HG03135 (cell line): ENCODE results near the gene SMNDC1.
"Not testable (repeated sequence)": the region's sequence is repeated elsewhere in the genome, so short reads cannot be mapped to it uniquely, and the experiment has no call there.

ENCODE experiments used
- ATAC-seq: cut with Tn5 transposase; IDR thresholded peaks from one replicate; pipeline ENCODE4 v1.9.1; 2021; ENCODE audit warnings: mild to moderate bottlenecking, moderate library complexity; ENCODE audit not compliant: unreplicated experiment

The SMNDC1 gene

DNA sequence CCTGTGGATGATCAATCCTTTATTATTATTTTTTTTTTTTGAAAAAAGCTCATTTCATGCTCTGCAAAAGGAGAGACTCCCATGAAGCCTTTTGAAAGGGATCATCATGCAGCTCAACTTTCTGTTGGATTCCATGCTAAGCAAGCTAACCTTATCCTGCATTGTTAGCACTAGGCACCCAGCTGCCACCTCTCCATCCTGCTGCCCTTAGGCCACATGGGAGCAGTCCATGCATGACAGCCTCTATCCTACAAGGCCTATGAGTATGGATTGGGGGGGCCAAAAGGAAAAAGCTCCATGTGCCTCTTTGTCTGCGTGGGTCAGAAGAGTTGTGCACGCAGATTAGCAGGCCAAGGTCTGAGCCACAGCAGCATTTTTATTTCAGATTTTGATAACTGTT is 19.2 kb downstream of the SMNDC1 start:
- ATAC-seq: no peak

GRCh38 chr10:110284262-110284661 is 20.5 kb downstream of the SMNDC1 start:
- ATAC-seq: no peak

DNA sequence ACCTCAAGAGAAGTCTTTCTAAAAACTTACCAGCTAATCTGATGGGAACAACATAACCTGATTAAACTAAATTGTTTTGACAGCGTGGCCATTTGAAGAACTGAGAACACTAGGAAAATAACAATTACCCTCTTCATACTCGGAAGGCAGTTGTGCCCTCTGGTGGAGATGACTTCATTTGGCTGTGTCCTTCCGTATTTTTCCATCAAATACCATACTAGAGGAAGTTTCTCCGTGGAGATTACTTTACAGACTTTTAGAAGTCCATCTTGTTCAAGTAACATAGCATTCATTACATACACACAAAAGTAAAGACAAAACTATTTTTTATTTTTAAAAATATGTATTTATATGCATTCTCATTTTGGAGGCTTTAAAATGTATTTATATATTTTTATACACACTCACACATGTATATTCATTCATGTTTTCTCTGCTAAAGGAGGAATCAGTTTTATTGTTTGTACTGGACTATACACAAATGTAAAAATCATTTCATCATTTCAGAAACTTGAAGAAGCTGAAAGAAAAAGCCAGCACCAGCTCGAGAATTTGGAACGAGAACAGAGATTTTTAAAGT is 25.2 kb downstream of the SMNDC1 start:
- no peak for ATAC-seq

- ATAC-seq: no peak
Measured at GRCh38 chr10:110278562-110279406, 25.9 kb downstream of the SMNDC1 start.

GRCh38 chr10:110277591-110277990 is 27.1 kb downstream of the SMNDC1 start:
- no peak for ATAC-seq

DNA sequence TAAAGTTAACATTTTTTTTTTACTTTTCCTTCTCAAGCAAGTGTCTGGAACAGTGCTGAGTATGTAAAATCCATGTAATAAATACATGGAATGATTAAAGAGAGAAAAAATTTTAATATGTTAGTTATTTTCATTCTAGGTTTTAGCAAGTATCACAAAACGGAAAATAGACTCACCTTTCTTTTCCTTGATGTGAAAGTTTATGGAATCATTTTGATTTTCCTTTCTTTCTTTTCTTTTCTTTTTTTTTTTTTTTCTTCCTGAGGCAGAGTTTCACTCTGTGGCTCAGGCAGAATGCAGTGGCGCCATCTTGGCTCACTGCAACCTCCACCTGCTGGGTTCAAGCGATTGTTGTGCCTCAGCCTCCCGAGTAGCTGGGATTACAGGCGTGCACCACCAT is 28.1 kb downstream of the SMNDC1 start:
- no peak for ATAC-seq

- no peak for ATAC-seq
Measured at GRCh38 chr10:110275128-110275729, 29.5 kb downstream of the SMNDC1 start.

DNA sequence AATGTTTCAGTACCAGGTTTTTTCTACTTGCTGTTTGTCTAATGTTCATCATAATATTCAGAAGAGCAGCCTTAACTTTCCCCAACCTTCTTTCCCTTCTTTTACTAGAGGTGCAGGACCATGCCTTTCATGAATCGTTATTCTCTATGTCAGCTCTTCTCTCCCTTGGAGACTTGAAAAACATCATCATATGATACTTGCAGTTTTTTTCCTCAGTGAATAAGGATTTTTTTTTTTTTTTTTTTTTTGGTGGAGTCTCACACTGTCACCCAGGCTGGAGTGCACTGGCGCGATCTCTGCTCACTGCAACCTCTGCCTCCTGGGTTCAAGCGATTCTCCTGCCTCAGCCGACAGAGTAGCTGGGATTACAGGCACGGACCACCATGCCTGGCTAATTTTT is 30.1 kb downstream of the SMNDC1 start:
- ATAC-seq: no peak

DNA sequence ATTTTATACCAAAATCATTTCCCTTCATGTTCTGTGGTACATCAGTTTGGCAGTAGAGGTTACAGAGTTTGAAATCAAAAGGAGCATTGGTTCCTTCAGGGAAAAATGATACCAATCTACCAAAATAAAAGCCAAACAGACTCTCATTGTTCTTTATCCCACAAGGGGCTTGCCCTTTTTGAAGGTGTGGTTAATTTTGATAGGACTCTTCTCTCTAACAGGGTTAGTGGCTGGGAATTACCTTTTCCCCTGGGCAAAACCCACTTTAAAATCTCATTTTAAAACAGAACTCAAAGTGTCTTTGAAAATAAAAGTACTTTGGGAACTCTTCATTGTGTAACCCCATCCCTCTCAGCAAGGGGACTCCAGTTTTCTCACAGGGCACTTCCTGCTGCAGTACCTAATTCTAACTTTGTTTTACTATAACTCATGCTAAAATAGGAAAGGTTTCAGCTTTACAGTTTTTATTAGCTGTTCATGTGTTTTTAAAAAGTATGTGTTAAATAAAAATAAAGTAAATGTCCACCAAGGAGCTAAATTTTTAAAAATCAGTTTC is 30.6 kb downstream of the SMNDC1 start:
- ATAC-seq: no peak

DNA sequence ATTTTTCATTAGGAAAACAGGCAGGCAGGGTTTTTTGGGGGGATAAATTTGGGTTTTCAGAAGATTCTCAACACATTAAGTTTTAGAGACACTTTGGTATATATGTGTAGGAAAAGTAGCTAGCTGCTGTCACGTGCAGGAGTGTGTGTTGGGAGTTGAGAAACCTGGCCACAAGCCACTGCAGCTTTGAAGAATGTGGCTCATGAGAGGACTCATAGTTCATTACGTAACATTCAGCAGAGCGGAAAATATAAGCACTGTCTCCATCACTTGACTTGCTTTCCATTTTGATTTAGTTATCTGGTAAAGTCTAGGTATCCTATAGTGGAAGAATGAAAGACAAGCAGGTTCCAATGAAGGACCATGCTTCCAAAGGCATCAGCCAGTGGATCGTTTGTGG is 31.2 kb downstream of the SMNDC1 start:
- no peak for ATAC-seq

- ATAC-seq: not testable (repeated sequence)
Measured at GRCh38 chr10:110272995-110273394, 31.7 kb downstream of the SMNDC1 start.

GRCh38 chr10:110269374-110270318 is 35.1 kb downstream of the SMNDC1 start:
- no peak for ATAC-seq

GRCh38 chr10:110268971-110269370 is 35.7 kb downstream of the SMNDC1 start:
- no peak for ATAC-seq

GRCh38 chr10:110268442-110268841 is 36.3 kb downstream of the SMNDC1 start:
- ATAC-seq: no peak

GRCh38 chr10:110267276-110267675 is 37.4 kb downstream of the SMNDC1 start:
- ATAC-seq: no peak

DNA sequence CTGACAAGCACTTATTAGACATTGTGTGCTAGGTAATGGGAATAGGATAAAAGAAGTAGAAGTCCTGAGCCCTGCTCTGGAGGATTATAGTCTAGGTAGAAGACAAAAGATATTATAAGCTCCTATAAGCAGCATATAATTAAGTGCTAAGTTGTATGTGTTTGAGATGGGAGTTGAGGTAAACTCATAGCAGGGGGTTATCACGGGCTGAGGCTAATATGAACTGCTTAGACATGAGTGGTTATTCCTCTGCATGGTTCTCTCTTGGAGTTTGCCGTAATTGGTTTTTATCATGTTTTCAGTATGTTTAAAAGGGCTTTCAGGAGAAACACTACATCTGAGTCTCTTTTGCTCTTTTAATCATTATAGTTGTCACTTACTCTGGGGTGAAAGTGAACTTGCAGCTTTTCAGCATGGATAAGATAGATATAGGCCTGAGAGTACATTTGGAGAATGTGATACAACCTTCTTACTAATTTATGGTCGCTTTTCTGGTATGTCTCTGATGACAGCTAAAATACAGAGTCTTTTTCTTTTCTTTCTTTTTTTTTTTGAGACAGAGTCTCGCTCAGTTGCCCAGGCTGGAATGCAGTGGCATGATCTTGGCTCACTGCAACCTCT is 39.0 kb downstream of the SMNDC1 start:
- ATAC-seq: no peak

- no peak for ATAC-seq
Measured at GRCh38 chr10:110263164-110263563, 41.6 kb downstream of the SMNDC1 start.

DNA sequence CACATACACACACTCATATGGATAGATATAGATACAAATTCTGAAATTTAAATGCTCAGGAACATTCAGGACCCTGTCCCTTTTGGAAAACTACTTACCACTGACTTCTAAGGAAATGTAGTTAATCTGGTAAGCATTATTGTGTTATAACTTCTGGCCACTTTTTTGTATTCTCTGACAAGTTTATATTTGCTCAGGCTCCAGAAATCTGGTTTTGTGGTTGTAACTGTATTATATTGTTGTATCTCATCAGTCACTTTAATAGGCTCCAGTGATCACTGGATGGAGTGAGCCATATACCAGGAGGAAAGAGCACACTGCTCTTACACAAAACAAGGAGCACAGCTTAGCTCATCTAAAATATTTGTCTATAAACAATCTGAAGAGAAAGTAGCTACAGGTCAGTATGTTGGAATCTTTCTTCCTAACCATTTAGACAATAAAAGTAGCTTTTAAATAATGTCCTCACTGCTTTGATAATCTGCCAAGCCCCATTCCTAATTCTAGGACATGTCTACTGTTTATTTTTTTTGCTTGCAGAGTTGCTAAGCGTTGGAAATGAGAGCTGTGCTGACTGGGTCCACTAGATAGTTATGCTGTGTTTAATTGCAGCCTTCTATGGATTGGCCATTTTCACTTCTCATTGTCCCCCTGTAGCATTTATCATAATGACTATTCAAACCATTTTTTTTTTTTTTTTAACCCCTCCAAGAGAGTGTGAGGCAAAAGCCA is 43.8 kb downstream of the SMNDC1 start:
- no peak for ATAC-seq

GRCh38 chr10:110259317-110259716 is 45.4 kb downstream of the SMNDC1 start:
- no peak for ATAC-seq

DNA sequence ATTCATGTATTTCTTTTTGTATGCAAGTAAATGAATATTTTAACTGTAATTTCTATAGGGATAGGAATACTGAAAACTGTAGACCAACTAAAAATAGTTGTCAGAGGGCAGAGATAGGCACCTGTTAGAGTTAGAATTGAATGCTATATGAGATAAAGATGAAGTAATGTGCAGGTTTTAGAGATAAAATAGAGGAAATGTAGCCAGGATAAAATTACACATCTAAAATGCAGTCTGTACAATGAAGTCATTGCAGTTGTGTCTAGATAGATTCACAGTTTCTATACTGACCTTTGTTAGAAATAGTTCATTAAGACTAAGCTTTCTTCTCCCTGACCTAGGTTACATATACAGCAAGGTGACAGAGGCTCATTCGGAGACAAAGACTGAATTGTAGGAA is 46.2 kb downstream of the SMNDC1 start:
- ATAC-seq: no peak
